ENCODE data around the gene MRTFB. TPM values are rescaled to one million over a fixed set of nuclear protein-coding genes. Genes with fewer than 3 reads are reported as not detected.

Gene MRTFB
- total and polyA plus RNA-seq, 2 donors (not counting 1 experiment from before 2014, with no cell fraction given), result 8.8 to 9.8 TPM

- Histone ChIP-seq H3K27me3 (ENCODE audit: control insufficient read depth, insufficient read depth, low read length) (no peaks in the 10 kb centered on the region), H4K20me1 (ENCODE audit: control insufficient read depth, extremely low read depth, insufficient read depth, low read length) (no peaks in the 10 kb centered on the region), H3K9ac (ENCODE audit: insufficient read depth, low read length) (no peak overlapping the region), H3K4me3 (replicated peaks in 1 of 4; ENCODE audit: control extremely low read depth in 1 of 4, insufficient read depth in 1 of 4, low read depth in 3 of 4, low read length in 4 of 4) (no peak overlapping the region), H3K27ac (ENCODE audit: insufficient read depth, low read length) (no peak overlapping the region), H3K4me2 (ENCODE audit: extremely low read depth, insufficient read depth, low read length) (no peak overlapping the region), H2AFZ (ENCODE audit: low read length) (no peak overlapping the region), H3K36me3 (ENCODE audit: control insufficient read depth, insufficient read depth, low read length) (no peaks in the 10 kb centered on the region), H3K79me2 (ENCODE audit: control insufficient read depth, insufficient read depth, low read length) (no peaks in the 10 kb centered on the region), H3K4me1 (ENCODE audit: control insufficient read depth, extremely low read depth, insufficient read depth, low read length) (no peaks in the 10 kb centered on the region), H3K9me3 (ENCODE audit: control insufficient read depth, insufficient read depth, low read depth, low read length) (no peaks in the 10 kb centered on the region)
- TF ChIP-seq EZH2 (IDR thresholded peaks at IDR 0.05; ENCODE audit: low read length, missing control alignments), result no peak
- TF ChIP-seq CTCF (conservative IDR thresholded peaks at IDR 0.05 in 1 of 2, IDR thresholded peaks at IDR 0.05 in 1 of 2; ENCODE audit: low read depth in 1 of 2, low read length in 2 of 2), result no peak
- DNase-seq (ENCODE audit: low read depth in 2 of 2), result peak; percentile 11 to 58
These were observed 128.5 kb downstream of the MRTFB start for GRCh38 chr16:14199624-14200023.

- H3K4me1 ChIP-seq (ENCODE audit: control insufficient read depth, extremely low read depth, insufficient read depth, low read length), result no peaks in the 10 kb centered on the region
- no peaks in the 10 kb centered on the region for H4K20me1 ChIP-seq (ENCODE audit: control insufficient read depth, extremely low read depth, insufficient read depth, low read length)
These were observed 131.0 kb downstream of the MRTFB start for GRCh38 chr16:14202095-14202494.

GRCh38 chr16:14202697-14203096 lies 131.6 kb downstream of the MRTFB start:
- Histone ChIP-seq H3K27ac (ENCODE audit: insufficient read depth, low read length) (no peak overlapping the region), H3K9ac (ENCODE audit: insufficient read depth, low read length) (no peak overlapping the region), H3K36me3 (ENCODE audit: control insufficient read depth, insufficient read depth, low read length) (no peaks in the 10 kb centered on the region), H3K4me3 (replicated peaks in 1 of 4; ENCODE audit: control extremely low read depth in 1 of 4, insufficient read depth in 1 of 4, low read depth in 3 of 4, low read length in 4 of 4) (no peak overlapping the region), H3K9me3 (ENCODE audit: control insufficient read depth, insufficient read depth, low read depth, low read length) (no peaks in the 10 kb centered on the region), H3K79me2 (ENCODE audit: control insufficient read depth, insufficient read depth, low read length) (no peaks in the 10 kb centered on the region), H3K4me1 (ENCODE audit: control insufficient read depth, extremely low read depth, insufficient read depth, low read length) (no peaks in the 10 kb centered on the region), H3K27me3 (ENCODE audit: control insufficient read depth, insufficient read depth, low read length) (no peaks in the 10 kb centered on the region), H4K20me1 (ENCODE audit: control insufficient read depth, extremely low read depth, insufficient read depth, low read length) (no peaks in the 10 kb centered on the region), H2AFZ (ENCODE audit: low read length) (no peak overlapping the region), H3K4me2 (ENCODE audit: extremely low read depth, insufficient read depth, low read length) (no peak overlapping the region)
- TF ChIP-seq EZH2 (IDR thresholded peaks at IDR 0.05; ENCODE audit: low read length, missing control alignments) (no peak), CTCF (conservative IDR thresholded peaks at IDR 0.05 in 1 of 2, IDR thresholded peaks at IDR 0.05 in 1 of 2; ENCODE audit: low read depth in 1 of 2, low read length in 2 of 2) (no peak)
- DNase-seq (ENCODE audit: low read depth in 2 of 2), result peak; percentile 19 to 27

More at GRCh38 chr16:14202095-14202494, 131.0 kb downstream of the MRTFB start:
- Histone ChIP-seq H3K79me2 (ENCODE audit: control insufficient read depth, insufficient read depth, low read length) (no peaks in the 10 kb centered on the region), H3K27ac (ENCODE audit: insufficient read depth, low read length) (no peak overlapping the region), H3K9me3 (ENCODE audit: control insufficient read depth, insufficient read depth, low read depth, low read length) (no peaks in the 10 kb centered on the region), H3K4me2 (ENCODE audit: extremely low read depth, insufficient read depth, low read length) (no peak overlapping the region), H2AFZ (ENCODE audit: low read length) (no peak overlapping the region), H3K9ac (ENCODE audit: insufficient read depth, low read length) (no peak overlapping the region), H3K4me3 (replicated peaks in 1 of 4; ENCODE audit: control extremely low read depth in 1 of 4, insufficient read depth in 1 of 4, low read depth in 3 of 4, low read length in 4 of 4) (no peak overlapping the region), H3K27me3 (ENCODE audit: control insufficient read depth, insufficient read depth, low read length) (no peaks in the 10 kb centered on the region), H3K36me3 (ENCODE audit: control insufficient read depth, insufficient read depth, low read length) (no peaks in the 10 kb centered on the region)
- DNase-seq (ENCODE audit: low read depth in 2 of 2), result no peak
- TF ChIP-seq CTCF (conservative IDR thresholded peaks at IDR 0.05 in 1 of 2, IDR thresholded peaks at IDR 0.05 in 1 of 2; ENCODE audit: low read depth in 1 of 2, low read length in 2 of 2) (no peak), EZH2 (IDR thresholded peaks at IDR 0.05; ENCODE audit: low read length, missing control alignments) (no peak)

All from fibroblast of lung (primary cell).